GM18867 (cell line): ENCODE measurements around the gene CACNB2.
"Not testable (repeated sequence)": the region's sequence is repeated elsewhere in the genome, so short reads cannot be mapped to it uniquely, and the experiment has no call there.

Source experiments
- ATAC-seq: cut with Tn5 transposase; IDR thresholded peaks from one replicate; pipeline ENCODE4 v1.9.1; 2021; ENCODE audit warnings: mild to moderate bottlenecking, moderate library complexity; ENCODE audit not compliant: unreplicated experiment

The CACNB2 gene

GRCh38 chr10:18438361-18439126 is 298.3 kb downstream of the CACNB2 start:
- no peak for ATAC-seq

GRCh38 chr10:18439601-18440000 is 299.4 kb downstream of the CACNB2 start:
- no peak for ATAC-seq

- not testable (repeated sequence) for ATAC-seq
These were observed 305.4 kb downstream of the CACNB2 start for GRCh38 chr10:18445635-18446034.

- ATAC-seq: no peak
These were observed 306.0 kb downstream of the CACNB2 start for GRCh38 chr10:18446205-18446604.

GRCh38 chr10:18449611-18450026 is 309.4 kb downstream of the CACNB2 start:
- ATAC-seq: peak; percentile 33

GRCh38 chr10:18450298-18450697 is 310.1 kb downstream of the CACNB2 start:
- ATAC-seq: peak; percentile 46

- no peak for ATAC-seq
These were observed 315.1 kb downstream of the CACNB2 start for GRCh38 chr10:18455086-18455884.

- peak; percentile 99 for ATAC-seq
These were observed 316.8 kb downstream of the CACNB2 start for GRCh38 chr10:18456984-18457383.

- ATAC-seq: no peak
These were observed 319.8 kb downstream of the CACNB2 start for GRCh38 chr10:18460032-18460431.

GRCh38 chr10:18463673-18464211 is 323.5 kb downstream of the CACNB2 start:
- ATAC-seq: no peak

GRCh38 chr10:18469125-18469524 is 328.9 kb downstream of the CACNB2 start:
- no peak for ATAC-seq

GRCh38 chr10:18472977-18473376 is 332.8 kb downstream of the CACNB2 start:
- ATAC-seq: peak; percentile 30

- no peak for ATAC-seq
These were observed 333.3 kb downstream of the CACNB2 start for GRCh38 chr10:18473424-18474117.

- ATAC-seq: no peak
These were observed 333.9 kb downstream of the CACNB2 start for GRCh38 chr10:18474118-18474455.

- no peak for ATAC-seq
These were observed 335.9 kb downstream of the CACNB2 start for GRCh38 chr10:18476076-18476647.

GRCh38 chr10:18478354-18478753 is 338.1 kb downstream of the CACNB2 start:
- no peak for ATAC-seq

GRCh38 chr10:18479502-18479901 is 339.3 kb downstream of the CACNB2 start:
- ATAC-seq: no peak

GRCh38 chr10:18483516-18484186 is 343.4 kb downstream of the CACNB2 start:
- ATAC-seq: no peak

GRCh38 chr10:18486438-18486837 is 346.2 kb downstream of the CACNB2 start:
- no peak for ATAC-seq

- ATAC-seq: no peak
These were observed 350.5 kb downstream of the CACNB2 start for GRCh38 chr10:18490755-18491154.
